K562 (cell line): ENCODE results near the gene HAUS6. TPM values are rescaled to one million over a fixed set of nuclear protein-coding genes. Genes with fewer than 3 reads are reported as not detected.
"Not testable (repeated sequence)": the region's sequence is repeated elsewhere in the genome, so short reads cannot be mapped to it uniquely, and the experiment has no call there.

ENCODE experiments used
- ATAC-seq: fragments of 200-7000 bp; cut with Tn5 transposase; 3 replicates; pipeline ENCODE4 v1.9.1; 2020; ENCODE audit warnings: moderate library complexity
- BruUV-seq: library from RNA; stranded (reverse); fragments of 400-500 nt; replicated peaks from 2 replicates; lab custom pipeline; 2021; lab: Mats Ljungman, UMichigan
- CTCF ChIA-PET: fragments of 300-600 bp; formaldehyde crosslinking; extraction: SDS; loops from one replicate; lab custom pipeline; 2021; ENCODE audit warnings: low intra/inter-chr PET ratio; lab: Yijun Ruan, JAX
- POLR2A ChIA-PET: fragments of 300-600, 350-650 bp; sonication (Branson Sonifier 250); formaldehyde crosslinking; extraction: SDS; loops from one replicate; lab custom pipeline; 2021; ENCODE audit warnings: antibody characterized with exemption, inconsistent platforms; lab: Yijun Ruan, JAX
- DNase-seq, 4 experiments: peaks; one replicate each; pipeline versions ENCODE4 v3.0.0 to v3.0.0-alpha.2; 2011 to 2018; ENCODE audit warnings: low spot score in 3 of 4, mixed read lengths in 3 of 4; ENCODE audit errors: extremely low read depth in 1 of 4
- FAIRE-seq: peaks from 2 replicates; lab custom pipeline; 2011; peaks lifted over from hg19 to GRCh38; lab: Jason Lieb, UNC
- H2AFZ ChIP-seq: 2 replicates; pipeline ENCODE4 v1.6.0; 2011; ENCODE audit warnings: low read depth, low read length, control low read depth, inconsistent platforms
- H3K27ac ChIP-seq: fragments of 200-600 bp; 3 replicates; pipeline ENCODE4 v1.8.0; 2011; ENCODE audit warnings: low read depth, mild to moderate bottlenecking, control low read depth, inconsistent platforms, low read length, moderate library complexity, mixed read lengths; ENCODE audit errors: extremely low read depth
- H3K27me3 ChIP-seq, 2 experiments: fragments of 300-600 bp in 1 of 2; 2 replicates in 1 of 2; 3 replicates in 1 of 2; pipeline versions ENCODE4 v1.6.0 to v1.8.0; 2011; ENCODE audit warnings: inconsistent platforms in 2 of 2, low read length in 2 of 2, mild to moderate bottlenecking in 1 of 2, mixed read lengths in 1 of 2, moderate library complexity in 1 of 2; ENCODE audit not compliant: control insufficient read depth in 2 of 2, insufficient read depth in 2 of 2
- H3K36me3 ChIP-seq: fragments of 300-600 bp; 3 replicates; pipeline ENCODE4 v1.8.0; 2011; ENCODE audit warnings: mild to moderate bottlenecking, low read length, inconsistent platforms; ENCODE audit not compliant: control insufficient read depth, insufficient read depth
- H3K4me1 ChIP-seq, 2 experiments: fragments of 200-600 bp in 1 of 2; replicated peaks in 1 of 2; 2 replicates in 1 of 2; 3 replicates in 1 of 2; pipeline versions ENCODE4 v1.5.1 to v1.8.0; 2011; ENCODE audit warnings: inconsistent platforms in 2 of 2, low read length in 2 of 2, mild to moderate bottlenecking in 1 of 2, mixed read lengths in 1 of 2, moderate library complexity in 1 of 2; ENCODE audit not compliant: control insufficient read depth in 2 of 2, insufficient read depth in 2 of 2
- H3K4me2 ChIP-seq: 2 replicates; pipeline ENCODE4 v1.6.1; 2011; ENCODE audit warnings: low read length, control low read depth, inconsistent platforms, mixed read lengths; ENCODE audit not compliant: insufficient read depth
- H3K4me3 ChIP-seq: fragments of 200-600 bp; sonication (generic), shearing (Covaris generic); 2 replicates; pipeline ENCODE4 v1.5.1; 2016; ENCODE audit warnings: control low read depth, inconsistent platforms
- H3K79me2 ChIP-seq: fragments of 200-600 bp; 3 replicates; pipeline ENCODE4 v1.8.0; 2011; ENCODE audit warnings: low read length, inconsistent platforms; ENCODE audit not compliant: control insufficient read depth, insufficient read depth
- H3K9ac ChIP-seq, 2 experiments: 2 replicates each; pipeline versions ENCODE4 v1.6.0 to v1.6.1; 2011; ENCODE audit warnings: low read depth in 2 of 2, low read length in 2 of 2, control low read depth in 1 of 2, inconsistent platforms in 1 of 2, mild to moderate bottlenecking in 1 of 2, mixed read lengths in 1 of 2; ENCODE audit not compliant: insufficient read depth in 1 of 2
- H3K9me1 ChIP-seq: one replicate; pipeline ENCODE4 v1.6.0; 2011; ENCODE audit warnings: inconsistent platforms, mild to moderate bottlenecking, low read length, moderate library complexity; ENCODE audit not compliant: control insufficient read depth, insufficient read depth
- H3K9me3 ChIP-seq: replicated peaks from 2 replicates; pipeline ENCODE4 v1.5.1; 2011; ENCODE audit warnings: low read depth, low read length, inconsistent platforms; ENCODE audit not compliant: control insufficient read depth, insufficient read depth
- H4K20me1 ChIP-seq: replicated peaks from 2 replicates; pipeline ENCODE4 v1.6.1; 2011; ENCODE audit warnings: low read length, inconsistent platforms, mixed read lengths; ENCODE audit not compliant: control insufficient read depth, insufficient read depth
- ARID1B ChIP-seq: fragments of 450-650 bp; IDR thresholded peaks from 2 replicates; pipeline ENCODE4 v1.6.1; 2016; ENCODE audit warnings: antibody characterized with exemption, mild to moderate bottlenecking, inconsistent platforms
- BCOR ChIP-seq: fragments of 450-650 bp; IDR thresholded peaks from 2 replicates; pipeline ENCODE4 v1.6.1; 2016
- C11orf30 ChIP-seq: fragments of 450-650 bp; IDR thresholded peaks from 2 replicates; pipeline ENCODE4 v1.6.1; 2016; ENCODE audit warnings: low read depth, mild to moderate bottlenecking
- ELF1 ChIP-seq: fragments of 200-800 bp; sonication (Bioruptor generic); IDR thresholded peaks from 2 replicates; pipeline ENCODE4 v1.6.1; 2016; ENCODE audit warnings: missing genetic modification characterization, missing compliant biosample characterization
- ETV1 ChIP-seq: fragments of 450-650 bp; conservative IDR thresholded peaks from 2 replicates; pipeline ENCODE4 v1.6.1; 2016; ENCODE audit warnings: missing genetic modification characterization, control low read depth, low read depth, missing compliant biosample characterization
- MAFG ChIP-seq: fragments of 450-650 bp; conservative IDR thresholded peaks from 2 replicates; pipeline ENCODE4 v1.6.1; 2016; ENCODE audit warnings: missing genetic modification characterization, missing compliant biosample characterization
- MECOM ChIP-seq: fragments of 250-450 bp; sonication (Bioruptor Pico); IDR thresholded peaks from 2 replicates; pipeline ENCODE4 v1.8.0; 2022; ENCODE audit warnings: inconsistent platforms
- MEIS2 ChIP-seq: fragments of 450-650 bp; IDR thresholded peaks from 2 replicates; pipeline ENCODE4 v1.6.1; 2014; ENCODE audit warnings: mild to moderate bottlenecking; ENCODE audit not compliant: partially characterized antibody
- NFE2 ChIP-seq: IDR thresholded peaks from 2 replicates; pipeline ENCODE4 v1.6.1; 2014; ENCODE audit warnings: antibody characterized with exemption, low read depth
- NFE2L1 ChIP-seq: fragments of 450-650 bp; IDR thresholded peaks from 2 replicates; pipeline ENCODE4 v1.6.1; 2016; ENCODE audit warnings: missing genetic modification characterization, low read depth, mild to moderate bottlenecking, missing compliant biosample characterization, moderate library complexity, borderline replicate concordance
- ZEB2 ChIP-seq: fragments of 450-650 bp; IDR thresholded peaks from 2 replicates; pipeline ENCODE4 v1.6.1; 2016
- ZNF121 ChIP-seq: sonication (generic); formaldehyde crosslinking; conservative IDR thresholded peaks from 2 replicates; pipeline ENCODE4 v1.8.0; 2022; ENCODE audit warnings: missing genetic modification reagents
- WGBS: fragments of 100-300 bp; shearing (Covaris generic); methylation state at CpG from one replicate; pipeline ENCODE4 v1.1.6; 2016; ENCODE audit warnings: low coverage, mixed read lengths; ENCODE audit not compliant: insufficient coverage; ENCODE audit errors: missing lambda C conversion rate; 5-methylcytosine and 5-hydroxymethylcytosine counted together
- in situ Hi-C: fragments of 300-500 bp; cut with MboI; formaldehyde crosslinking; loops from 4 replicates; pipeline ENCODE4 v1.15.0; 2018; ENCODE audit warnings: inconsistent platforms, mixed read lengths
- intact Hi-C: fragments of 100-400 bp; cut with micrococcal nuclease; formaldehyde crosslinking; loops from 2 replicates; pipeline ENCODE4 v1.14.2; 2022
- polyA plus RNA-seq, 8 experiments: library from polyadenylated mRNA; depleted of rRNA in 4 of 8; stranded (reverse) in 5 of 8; unstranded in 3 of 8; fragments of >200 nt; fragmentation: Nextera tagmentation in 2 of 8; fragmentation: Illumina TruSeq in 1 of 8; extraction: Ambion mirVana in 2 of 8; extraction: Trizol in 1 of 8; gene quantifications; 2 replicates each; pipeline versions ENCODE4 v1.2.1 to v1.2.3, GENCODE V29; 2011 to 2014; ENCODE audit warnings: inconsistent platforms in 1 of 8, missing spikeins in 1 of 8
- total RNA-seq, 7 experiments: library from RNA; depleted of rRNA in 6 of 7; stranded (reverse); fragments of >200 nt in 6 of 7; fragmentation: Illumina TruSeq in 2 of 7; extraction: Trizol in 2 of 7; gene quantifications; 2 replicates each; pipeline versions ENCODE4 v1.2.1 to v1.2.3, GENCODE V29; 2011 to 2021; ENCODE audit warnings: low replicate concordance in 1 of 7
- TF ChIP-seq, protein P1 (sequence below): sonication (generic); formaldehyde crosslinking; IDR thresholded peaks from 2 replicates; pipeline ENCODE4 v1.8.0; 2022; ENCODE audit warnings: missing genetic modification reagents, mild to moderate bottlenecking, borderline replicate concordance
- TF ChIP-seq, protein P2 (sequence below), 2 experiments: IDR thresholded peaks in 1 of 2; conservative IDR thresholded peaks in 1 of 2; 2 replicates each; pipeline ENCODE4 v1.6.1; 2016; ENCODE audit warnings: low read depth in 2 of 2, mild to moderate bottlenecking in 1 of 2, missing compliant biosample characterization in 1 of 2, missing genetic modification characterization in 1 of 2, moderate library complexity in 1 of 2
- TF ChIP-seq, protein P3 (sequence below): fragments of 450-650 bp; IDR thresholded peaks from 2 replicates; pipeline ENCODE4 v1.6.1; 2016

Gene HAUS6
- total and polyA plus RNA-seq, 9 of the 15 experiments (the other 6 are each of a cell fraction or from before 2014, with no cell fraction given) = 10.2 to 31.7 (median 23.1) TPM

DNA sequence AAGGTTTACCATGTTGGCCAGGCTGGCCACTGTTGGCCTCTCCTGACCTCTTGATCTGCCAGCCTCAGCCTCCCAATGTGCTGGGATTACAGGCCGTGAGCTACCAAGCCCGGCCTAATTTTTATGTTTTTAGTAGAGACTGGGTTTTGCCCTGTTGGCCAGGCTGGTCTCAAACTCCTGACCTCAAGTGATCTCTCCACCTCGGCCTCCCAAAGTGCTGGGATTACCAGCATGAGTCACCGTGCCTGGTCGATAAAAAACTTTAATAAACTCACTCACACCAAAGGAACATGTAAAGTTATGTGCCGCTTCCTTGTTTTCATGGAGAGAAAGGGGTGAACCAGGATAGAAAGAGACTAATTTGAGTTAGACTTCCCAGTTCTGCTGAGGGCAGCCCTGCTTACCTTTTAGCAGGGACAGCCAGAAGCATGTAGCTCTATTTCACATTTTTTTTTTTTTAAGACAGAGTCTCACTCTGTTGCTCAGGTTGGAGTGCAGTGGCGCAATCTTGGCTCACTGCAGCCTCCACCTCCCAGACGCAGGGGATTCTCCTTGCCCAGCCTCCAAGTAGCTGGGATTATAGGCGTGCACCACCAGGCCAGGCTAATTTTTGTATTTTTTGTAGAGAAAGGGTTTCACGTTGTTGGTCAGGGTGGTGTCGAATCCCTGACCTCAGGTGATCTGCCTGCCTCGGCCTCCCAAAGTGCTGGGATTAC, 11.4 kb upstream of the HAUS6 start (continued):
- TF ChIP-seq, protein P1, sequence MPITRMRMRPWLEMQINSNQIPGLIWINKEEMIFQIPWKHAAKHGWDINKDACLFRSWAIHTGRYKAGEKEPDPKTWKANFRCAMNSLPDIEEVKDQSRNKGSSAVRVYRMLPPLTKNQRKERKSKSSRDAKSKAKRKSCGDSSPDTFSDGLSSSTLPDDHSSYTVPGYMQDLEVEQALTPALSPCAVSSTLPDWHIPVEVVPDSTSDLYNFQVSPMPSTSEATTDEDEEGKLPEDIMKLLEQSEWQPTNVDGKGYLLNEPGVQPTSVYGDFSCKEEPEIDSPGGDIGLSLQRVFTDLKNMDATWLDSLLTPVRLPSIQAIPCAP (CRISPR knock-in tag) = no peak
- TF ChIP-seq ARID1B = peak; percentile 59

DNA sequence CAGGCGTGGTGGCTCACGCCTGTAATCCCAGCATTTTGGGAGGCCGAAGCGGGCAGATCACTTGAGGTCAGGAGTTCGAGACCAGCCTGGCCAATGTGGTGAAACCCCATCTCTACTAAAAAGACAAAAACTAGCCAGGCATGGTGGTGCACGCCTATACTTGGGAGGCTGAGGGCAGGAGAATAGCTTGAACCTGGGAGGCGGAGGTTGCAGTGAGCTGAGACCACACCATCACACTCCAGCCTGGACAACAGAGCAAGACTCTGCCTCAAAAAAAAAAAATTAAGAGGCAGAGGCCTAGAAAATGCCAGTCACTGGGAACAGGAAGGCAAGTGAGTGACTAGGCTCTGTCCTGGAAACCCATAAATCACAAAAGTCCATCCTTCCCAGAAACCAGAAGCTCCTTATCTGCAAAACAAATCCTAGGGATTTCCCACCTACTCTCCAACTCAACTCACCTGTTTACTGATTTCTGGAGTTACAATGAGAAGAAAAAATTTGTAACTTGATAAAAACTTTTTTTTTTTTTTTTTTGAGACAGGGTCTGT, 10.4 kb upstream of the HAUS6 start:
- H3K27me3 ChIP-seq, H2AFZ ChIP-seq, H3K4me3 ChIP-seq, BruUV-seq, in situ Hi-C loops, H3K27ac ChIP-seq, H3K79me2 ChIP-seq, H4K20me1 ChIP-seq, CTCF ChIA-PET, H3K4me2 ChIP-seq, H3K9me1 ChIP-seq, intact Hi-C loops, H3K9ac ChIP-seq, H3K9me3 ChIP-seq, FAIRE-seq, DNase-seq, H3K4me1 ChIP-seq: not testable (repeated sequence)
- WGBS = 93% methylated on average over 5 of the region's 7 CpGs
- peak; percentile 17; the same call in 1 of the 3 replicates for ATAC-seq
- POLR2A ChIA-PET = interaction anchor here (0.6 to 1.9 kb wide), 4 partner anchors 11 to 1566 kb away, joined by 3 to 9 read pairs (median 4); no protein-coding TSS in a partner anchor
- H3K36me3 ChIP-seq = peaks cover 31% of the 10 kb centered on the region
- TF ChIP-seq C11orf30 (peak; percentile 48; the same call in 1 of the 2 replicates), MEIS2 (peak; percentile 91), ETV1 (0 out of 2 replicates have a peak, but pooled peaks have one; percentile 7), MECOM (CRISPR knock-in tag) (peak; percentile 89), BCOR (0 out of 2 replicates have a peak, but pooled peaks have one; percentile 44), ZNF121 (CRISPR knock-in tag) (peak; percentile 75; the same call in 1 of the 2 replicates), NFE2 (peak; percentile 63), MAFG (tag) (peak; percentile 74), ELF1 (peak; percentile 54; the same call in 1 of the 2 replicates), ZEB2 (0 out of 2 replicates have a peak, but pooled peaks have one; percentile 43), NFE2L1 (tag) (peak; percentile 22; the same call in 1 of the 2 replicates)
- TF ChIP-seq, protein P2, sequence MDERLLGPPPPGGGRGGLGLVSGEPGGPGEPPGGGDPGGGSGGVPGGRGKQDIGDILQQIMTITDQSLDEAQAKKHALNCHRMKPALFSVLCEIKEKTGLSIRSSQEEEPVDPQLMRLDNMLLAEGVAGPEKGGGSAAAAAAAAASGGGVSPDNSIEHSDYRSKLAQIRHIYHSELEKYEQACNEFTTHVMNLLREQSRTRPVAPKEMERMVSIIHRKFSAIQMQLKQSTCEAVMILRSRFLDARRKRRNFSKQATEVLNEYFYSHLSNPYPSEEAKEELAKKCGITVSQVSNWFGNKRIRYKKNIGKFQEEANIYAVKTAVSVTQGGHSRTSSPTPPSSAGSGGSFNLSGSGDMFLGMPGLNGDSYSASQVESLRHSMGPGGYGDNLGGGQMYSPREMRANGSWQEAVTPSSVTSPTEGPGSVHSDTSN (CRISPR knock-in tag; IDR thresholded peaks at IDR 0.05; ENCODE audit: low read depth) = peak; percentile 18; the same call in 1 of the 2 replicates
- TF ChIP-seq, protein P2 (tag; conservative IDR thresholded peaks at IDR 0.05; ENCODE audit: low read depth) = peak; percentile 89
- TF ChIP-seq, protein P3, sequence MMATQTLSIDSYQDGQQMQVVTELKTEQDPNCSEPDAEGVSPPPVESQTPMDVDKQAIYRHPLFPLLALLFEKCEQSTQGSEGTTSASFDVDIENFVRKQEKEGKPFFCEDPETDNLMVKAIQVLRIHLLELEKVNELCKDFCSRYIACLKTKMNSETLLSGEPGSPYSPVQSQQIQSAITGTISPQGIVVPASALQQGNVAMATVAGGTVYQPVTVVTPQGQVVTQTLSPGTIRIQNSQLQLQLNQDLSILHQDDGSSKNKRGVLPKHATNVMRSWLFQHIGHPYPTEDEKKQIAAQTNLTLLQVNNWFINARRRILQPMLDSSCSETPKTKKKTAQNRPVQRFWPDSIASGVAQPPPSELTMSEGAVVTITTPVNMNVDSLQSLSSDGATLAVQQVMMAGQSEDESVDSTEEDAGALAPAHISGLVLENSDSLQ = peak; percentile 90
